A549 treated with CpdA at 1 μM for 4 hours (cell line): Measurements from ENCODE around the gene AKAIN1. TPM values are rescaled to one million over a fixed set of nuclear protein-coding genes. Genes with fewer than 3 reads are reported as not detected.

Source experiments
- total RNA-seq: library from RNA; stranded (reverse); fragments of 200-300 nt; extraction: Qiagen RNA extraction; gene quantifications from 5 replicates; pipeline ENCODE4 v1.2.3, GENCODE V29; 2022; ENCODE audit warnings: low read depth

AKAIN1 gene, protein sequence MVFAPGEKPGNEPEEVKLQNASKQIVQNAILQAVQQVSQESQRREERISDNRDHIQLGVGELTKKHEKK
- not detected in 5 replicates for total RNA-seq

DNA sequence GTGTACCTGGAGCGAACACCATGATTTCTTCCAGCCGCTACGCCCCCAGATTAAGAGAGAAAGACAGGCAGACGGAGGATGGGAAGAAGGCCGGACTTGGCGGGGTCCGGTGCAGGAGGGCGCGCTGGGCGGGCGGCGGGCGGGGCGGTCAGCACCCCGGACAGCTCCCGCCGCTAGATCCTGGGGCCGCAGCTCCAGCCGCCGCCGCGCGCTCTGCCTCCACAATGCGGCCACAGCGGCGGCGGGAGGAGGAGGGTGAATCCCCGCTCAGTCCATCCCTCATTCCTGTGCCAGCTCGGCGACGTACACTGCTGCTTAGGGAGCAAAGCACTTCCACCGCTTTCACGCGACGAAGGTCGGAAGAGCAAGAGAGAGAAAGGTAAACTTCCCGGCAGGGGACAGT is at the start of gene AKAIN1:
TSS of gene AKAIN1 (minus strand) at position 226 of the 403 bp plus-strand sequence. CDS start at position 22, 204 bp downstream.

Other genes starting within 250 kb of the AKAIN1 start
- gene ZBTB14, start 98.5 kb upstream of the AKAIN1 start, total RNA-seq: 6.8 to 8.1 TPM (median 7.2 TPM) in 5 replicates